HG02678 (cell line): ENCODE data around the gene SLC39A10.
A peak's percentile ranks its signal among the peaks of the same experiment; 100 is the strongest.
"Not testable (repeated sequence)": the region's sequence is repeated elsewhere in the genome, so short reads cannot be mapped to it uniquely, and the experiment has no call there.

Experiments
- ATAC-seq: cut with Tn5 transposase; IDR thresholded peaks from one replicate; pipeline ENCODE4 v1.9.1; 2021; ENCODE audit warnings: mild to moderate bottlenecking, moderate library complexity; ENCODE audit not compliant: unreplicated experiment

Gene SLC39A10

DNA sequence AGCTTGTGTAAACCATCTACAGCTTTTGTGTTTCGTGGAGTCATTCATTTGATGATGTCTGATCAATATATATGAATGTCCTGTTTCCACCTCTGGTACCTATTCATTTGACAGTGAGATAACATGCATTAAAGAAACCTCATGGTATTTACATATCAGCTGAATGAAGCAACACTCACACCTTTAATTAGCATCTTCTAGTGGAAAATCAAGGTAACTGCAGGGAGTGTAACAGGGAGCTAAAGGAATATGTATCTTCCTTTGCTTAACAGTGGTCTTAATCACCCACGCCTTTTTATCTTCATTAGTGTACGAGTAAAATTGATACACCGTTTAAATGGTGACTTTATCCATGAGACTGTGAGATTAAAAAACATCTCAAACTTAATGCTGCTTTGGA is 15.6 kb downstream of the SLC39A10 start:
- ATAC-seq = no peak

GRCh38 chr2:195674491-195675221 is 17.6 kb downstream of the SLC39A10 start:
- ATAC-seq = no peak

- no peak for ATAC-seq
These were observed 18.9 kb downstream of the SLC39A10 start for GRCh38 chr2:195675783-195676427.

DNA sequence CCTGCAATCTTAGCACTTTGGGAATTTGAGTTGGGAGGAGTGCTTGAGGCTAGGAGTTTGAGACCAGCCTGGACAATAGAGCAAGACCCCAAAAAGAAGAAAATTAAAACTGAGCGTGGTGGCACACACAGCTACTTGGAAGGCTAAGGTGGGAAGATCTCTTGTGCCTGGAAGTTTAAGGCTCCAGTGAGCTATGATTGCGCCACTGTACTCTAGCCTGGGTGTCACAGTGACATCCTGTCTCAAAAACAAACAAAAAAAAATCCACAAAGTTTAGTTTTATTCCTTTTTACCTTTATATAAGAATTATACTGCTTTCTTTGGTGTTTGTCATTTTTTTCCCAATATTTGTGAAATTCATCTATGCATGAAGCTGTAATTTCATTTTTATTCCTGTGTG is 20.3 kb downstream of the SLC39A10 start:
- no peak for ATAC-seq

GRCh38 chr2:195677884-195678283 is 20.9 kb downstream of the SLC39A10 start:
- ATAC-seq = no peak

- no peak for ATAC-seq
These were observed 25.1 kb downstream of the SLC39A10 start for GRCh38 chr2:195682077-195682476.

DNA sequence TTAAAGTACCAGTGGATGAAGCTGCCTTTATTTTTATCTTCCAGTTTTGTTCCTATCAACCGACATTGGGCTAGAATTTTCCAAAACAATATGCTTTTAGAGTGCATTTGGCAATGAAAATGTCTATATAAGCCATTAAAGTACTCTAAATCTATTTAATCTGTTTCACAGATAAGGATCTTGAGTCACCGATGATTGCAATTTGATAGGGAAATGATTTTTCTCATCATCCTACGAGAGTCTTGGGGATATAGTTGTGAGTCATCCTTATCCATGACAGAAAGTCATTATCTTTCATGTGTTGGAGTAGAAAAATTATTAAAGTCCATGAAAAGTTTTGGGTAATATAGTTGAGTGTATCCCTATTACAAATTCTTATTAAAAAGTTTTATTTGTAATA is 26.1 kb downstream of the SLC39A10 start:
- ATAC-seq = no peak

- ATAC-seq = no peak
These were observed 29.5 kb downstream of the SLC39A10 start for GRCh38 chr2:195686564-195686963.

DNA sequence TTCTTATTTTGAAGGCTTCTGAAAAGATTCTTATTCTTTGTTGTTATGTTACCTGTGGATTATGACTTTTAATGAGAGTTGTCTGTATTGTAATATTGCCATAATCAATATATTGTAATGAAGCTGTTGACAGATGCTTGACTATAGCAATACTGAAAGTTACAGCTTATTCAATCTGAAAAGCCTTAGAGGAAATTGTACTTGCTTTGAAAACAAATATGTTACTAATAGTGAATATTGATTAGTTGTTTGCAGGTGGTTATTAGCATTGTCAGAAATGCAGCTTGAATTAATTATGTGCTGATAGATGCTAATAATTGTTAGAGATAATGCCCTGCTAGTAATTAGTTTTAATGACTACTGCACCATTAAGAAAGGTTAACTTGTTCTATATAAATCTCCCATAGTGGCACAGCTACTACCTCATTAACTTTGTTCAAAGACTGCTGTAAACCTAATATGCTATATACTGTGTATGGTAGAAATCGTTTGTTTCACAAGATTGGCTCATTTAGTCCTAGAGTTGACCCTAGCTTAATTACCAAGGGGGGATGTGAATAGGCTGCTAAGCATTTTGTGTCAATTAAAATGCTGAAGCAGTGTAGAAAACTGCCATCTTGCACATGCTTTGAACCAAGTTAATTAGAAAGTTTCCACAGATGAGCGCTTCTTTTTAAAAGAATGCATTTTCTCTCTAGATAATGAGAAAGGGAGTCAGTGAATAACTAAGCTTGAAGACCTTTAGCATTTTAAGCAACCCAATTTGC is 30.5 kb downstream of the SLC39A10 start:
- no peak for ATAC-seq

- not testable (repeated sequence) for ATAC-seq
These were observed 35.5 kb downstream of the SLC39A10 start for GRCh38 chr2:195692531-195692930.

DNA sequence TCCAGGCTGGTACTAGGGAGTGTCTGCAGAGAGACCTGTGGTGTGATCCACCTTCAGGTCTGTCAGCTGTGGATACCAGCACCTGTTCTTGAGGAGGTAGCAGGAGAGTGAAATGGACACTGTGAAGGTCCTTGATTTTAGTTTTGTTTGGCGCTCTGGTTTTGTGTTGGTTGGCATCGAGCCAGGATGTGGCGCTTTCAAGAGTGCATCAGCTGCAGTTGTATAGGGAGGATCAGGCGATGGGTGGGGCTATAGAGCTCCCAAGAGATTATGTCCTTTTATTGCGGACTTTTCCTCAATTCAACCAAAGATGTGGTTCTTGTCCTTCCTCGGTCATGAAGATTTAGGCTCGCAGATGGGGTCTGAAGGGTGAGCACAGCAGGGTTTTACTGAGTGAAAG is 37.5 kb downstream of the SLC39A10 start:
- no peak for ATAC-seq

GRCh38 chr2:195695002-195695631 is 38.1 kb downstream of the SLC39A10 start:
- ATAC-seq = no peak

DNA sequence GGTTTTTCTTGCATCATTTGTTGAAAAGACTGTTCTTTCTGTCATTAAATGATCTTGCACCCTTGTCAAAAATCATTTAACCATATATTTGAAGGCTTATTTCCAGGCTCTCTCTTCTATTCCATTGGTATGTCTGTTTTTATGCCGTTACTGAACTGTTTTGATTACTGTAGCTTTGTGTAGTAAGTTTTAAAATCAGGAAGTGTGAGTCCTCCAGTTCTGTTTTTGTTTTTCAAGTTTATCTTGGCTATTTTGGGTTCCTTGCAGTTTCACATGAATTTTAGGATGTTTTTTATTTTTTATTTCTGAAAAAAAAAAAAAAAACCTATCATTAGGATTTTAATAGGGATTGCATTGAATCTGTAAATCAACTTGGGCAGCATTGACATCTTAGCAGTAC is 39.0 kb downstream of the SLC39A10 start:
- ATAC-seq = no peak

DNA sequence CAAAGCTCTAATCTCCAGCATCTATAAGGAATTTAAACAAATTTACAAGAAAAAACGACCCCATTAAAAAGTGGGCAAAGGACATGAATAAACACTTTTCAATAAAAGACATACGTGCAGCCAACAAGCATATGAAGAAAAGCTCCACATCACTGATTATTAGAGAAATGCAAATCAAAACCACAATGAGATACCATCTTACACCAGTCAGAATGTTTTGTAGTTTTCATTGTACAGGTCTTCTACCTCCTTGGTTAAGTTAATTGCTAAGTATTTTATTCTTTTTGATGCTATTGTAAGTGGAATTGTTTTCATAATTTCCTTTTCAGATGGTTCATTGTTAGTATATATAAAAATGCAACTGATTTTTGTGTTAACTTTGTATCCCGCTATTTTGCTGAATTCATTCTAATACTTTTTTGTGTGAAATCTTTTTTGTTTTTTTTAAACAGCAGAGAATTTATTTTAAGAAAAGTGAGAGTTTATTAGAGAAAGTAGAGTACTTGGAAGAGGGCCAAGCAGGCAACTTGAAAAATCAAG is 40.7 kb downstream of the SLC39A10 start:
- peak; percentile 47 for ATAC-seq

DNA sequence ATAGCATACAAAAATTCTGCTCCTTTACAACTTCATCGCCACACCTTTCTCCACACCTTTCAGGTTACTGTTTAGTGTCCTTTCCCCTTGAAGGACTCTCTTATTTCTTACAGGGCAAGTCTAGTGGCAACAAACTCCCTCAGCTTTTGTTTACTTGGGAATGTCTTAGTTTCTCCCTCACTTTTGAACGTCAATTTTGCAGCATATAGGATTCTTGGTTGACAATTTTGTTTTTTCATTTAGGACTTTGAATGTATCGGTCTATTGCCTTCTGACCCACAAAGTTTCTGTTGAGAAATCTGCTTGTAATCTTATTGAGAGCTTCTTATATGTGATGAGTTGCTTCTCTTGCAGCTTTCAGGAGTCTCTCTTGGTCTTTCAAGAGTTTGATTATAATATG is 43.5 kb downstream of the SLC39A10 start:
- no peak for ATAC-seq

GRCh38 chr2:195706161-195706900 is 49.3 kb downstream of the SLC39A10 start:
- no peak for ATAC-seq

DNA sequence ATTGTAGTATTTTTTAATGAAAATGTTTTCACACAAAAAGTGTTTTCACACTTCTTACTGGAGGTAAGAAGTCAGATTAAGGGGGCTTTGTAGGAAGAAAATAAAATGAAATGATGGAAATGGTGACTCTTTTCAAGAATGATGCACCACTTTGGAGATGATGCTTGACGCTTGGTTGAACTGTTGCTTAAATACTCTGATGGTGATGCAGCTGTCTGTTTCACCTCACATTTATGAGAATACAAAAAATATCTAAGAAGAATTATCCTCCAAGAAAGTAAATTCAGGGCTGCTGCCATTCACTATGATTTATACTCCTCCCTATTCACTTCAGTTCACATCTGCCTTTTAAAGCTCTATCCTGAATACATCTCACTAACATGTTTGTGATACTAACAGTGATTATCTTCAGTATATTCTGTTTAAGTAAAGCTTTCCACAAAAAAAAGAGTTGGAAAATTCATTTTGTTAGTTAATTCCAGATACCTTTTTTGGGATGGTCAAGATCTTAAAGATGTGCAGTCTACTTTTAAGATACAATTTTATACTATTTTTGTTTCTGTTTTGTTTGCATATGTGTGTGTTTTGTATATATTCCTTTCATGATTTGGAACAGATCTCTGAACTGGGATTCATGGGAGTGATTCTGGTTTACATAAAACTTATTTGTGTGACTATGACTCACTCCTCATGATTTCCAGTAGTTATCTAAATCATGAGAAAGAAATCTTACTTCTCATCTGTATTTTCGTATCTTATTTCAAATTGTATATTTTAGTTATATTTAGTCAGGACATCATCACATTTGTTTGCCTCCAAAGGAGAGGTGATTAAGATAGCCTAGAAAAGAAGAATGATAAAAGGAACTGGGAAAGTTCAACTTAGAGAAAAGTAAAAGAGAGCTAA is 53.1 kb downstream of the SLC39A10 start:
- ATAC-seq = no peak

DNA sequence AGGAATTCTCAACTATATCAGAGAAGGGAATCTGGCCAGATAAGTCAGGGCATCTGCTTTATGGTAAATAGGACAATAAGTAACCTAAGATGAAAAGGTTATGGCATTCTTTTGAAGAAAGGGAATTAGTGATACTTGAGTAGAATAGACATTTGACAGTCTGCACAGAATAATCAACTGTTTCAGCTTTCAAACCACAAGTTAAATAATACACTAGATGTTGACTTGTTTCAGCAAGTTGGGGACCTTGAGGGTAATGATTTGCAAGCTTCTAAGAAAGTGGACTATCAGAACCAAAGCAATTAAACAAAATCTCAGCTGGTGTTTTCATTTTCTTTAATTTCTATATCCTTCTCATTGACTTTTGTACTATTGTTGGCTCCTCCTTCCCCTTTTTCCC is 54.5 kb downstream of the SLC39A10 start:
- ATAC-seq = peak; percentile 76

DNA sequence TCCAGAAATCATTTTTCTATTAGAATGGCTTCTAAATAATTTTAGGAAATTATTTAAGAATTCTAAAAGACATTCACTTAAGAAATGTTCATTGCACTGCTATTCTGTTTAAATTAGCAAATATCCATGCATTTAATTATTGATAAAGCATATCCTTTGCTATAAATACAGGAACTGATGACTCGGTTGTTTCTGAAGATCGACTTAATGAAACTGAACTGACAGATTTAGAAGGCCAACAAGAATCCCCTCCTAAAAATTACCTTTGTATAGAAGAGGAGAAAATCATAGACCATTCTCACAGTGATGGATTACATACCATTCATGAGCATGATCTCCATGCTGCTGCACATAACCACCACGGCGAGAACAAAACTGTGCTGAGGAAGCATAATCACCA is 59.4 kb downstream of the SLC39A10 start:
- ATAC-seq = no peak
